LNCAP (cell line): ENCODE results near the gene KIF26A.

Experiments used
- CTCF ChIP-seq: fragments of 450-650 bp; IDR thresholded peaks from 2 replicates; pipeline ENCODE4 v1.5.1; 2017; ENCODE audit warnings: mild to moderate bottlenecking

The KIF26A gene

GRCh38 chr14:104103446-104104075 lies 34.8 kb upstream of the KIF26A start:
- TF ChIP-seq CTCF: no peak

GRCh38 chr14:104104076-104104901 lies 34.1 kb upstream of the KIF26A start:
- no peak for TF ChIP-seq CTCF

GRCh38 chr14:104105071-104105821 lies 33.1 kb upstream of the KIF26A start:
- TF ChIP-seq CTCF: no peak

- TF ChIP-seq CTCF: no peak
These were observed 32.4 kb upstream of the KIF26A start for GRCh38 chr14:104105822-104106470.

GRCh38 chr14:104106471-104106991 lies 31.9 kb upstream of the KIF26A start:
- TF ChIP-seq CTCF: no peak

GRCh38 chr14:104107101-104107581 lies 31.2 kb upstream of the KIF26A start:
- no peak for TF ChIP-seq CTCF
